ENCODE measurements around the gene SBF1. TPM values are rescaled to one million over a fixed set of nuclear protein-coding genes. Genes with fewer than 3 reads are reported as not detected.

Gene SBF1
- polyA plus RNA-seq, 1 of the 3 experiments (the other 2 are of a cell fraction), result 29.1 TPM

GRCh38 chr22:50487290-50488005 lies 12.6 kb upstream of the SBF1 start (continued):
- TF ChIP-seq ZBTB33 (IDR thresholded peaks at IDR 0.05; ENCODE audit: borderline replicate concordance, low read depth) (no peak), POLR2AphosphoS5 (IDR thresholded peaks at IDR 0.05; ENCODE audit: low read depth, low read length) (no peak)

DNA sequence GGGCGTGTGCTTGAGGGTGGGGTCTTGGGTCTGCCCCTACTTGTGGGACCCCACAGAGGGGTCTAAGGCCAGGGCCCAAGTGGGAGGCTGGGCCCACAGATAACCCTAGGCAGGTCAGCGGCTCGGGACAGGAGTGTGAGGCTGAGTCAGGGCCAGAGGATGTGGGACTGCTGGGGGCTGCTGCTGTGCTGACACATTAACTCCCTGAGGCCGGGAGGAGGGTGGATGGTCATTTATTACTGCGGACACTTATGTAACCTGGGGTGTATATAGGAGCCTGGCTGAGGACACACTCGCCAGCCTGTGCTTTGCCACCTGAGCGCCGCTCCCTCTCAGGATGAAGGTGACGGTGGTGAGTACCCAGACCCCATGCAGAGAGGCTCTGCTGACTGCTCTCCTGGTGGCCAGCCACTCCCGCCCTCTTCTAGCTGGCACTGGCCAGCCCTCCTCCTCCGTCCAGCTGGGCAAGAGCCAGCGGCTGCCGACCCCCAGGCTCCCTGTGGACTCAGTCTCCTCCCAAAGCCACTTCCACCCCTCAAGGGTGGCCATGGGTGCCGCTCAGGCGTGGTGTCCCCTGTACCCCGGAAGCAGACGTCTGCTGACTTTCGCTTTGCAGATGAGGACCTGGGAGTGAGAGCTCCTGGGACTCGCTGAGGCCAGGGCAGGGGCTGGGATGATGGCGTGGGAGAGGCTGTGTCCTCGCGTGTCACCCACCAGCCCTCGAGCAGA lies 11.9 kb upstream of the SBF1 start, which contains the start of gene MIOX:
Gene MIOX (plus strand): TSS at position 299 of the 729 bp plus-strand sequence. CDS start 39 bp downstream, at position 338.
- CTCF ChIA-PET, result interaction anchor here (3.2 kb wide), 1 partner anchor 11 kb away, joined by 12 read pairs; no protein-coding TSS in a partner anchor
- WGBS (ENCODE audit: low lambda C conversion rate), result 58% methylated on average over 8 of the region's 23 CpGs
- H3F3A ChIP-seq (replicated peaks; ENCODE audit: insufficient read depth), result no peaks in the 10 kb centered on the region

More for the DNA sequence above, 11.9 kb upstream of the SBF1 start, which contains the start of gene MIOX:
- Histone ChIP-seq H3K4me1 (ENCODE audit: control insufficient read depth in 1 of 2, insufficient read depth in 2 of 2, low read depth in 1 of 2, low read length in 1 of 2) (peaks cover 0 to 2% of the 10 kb centered on the region in 2 experiments; a peak in 1 of 4 replicates), H3K9me2 (no peaks in the 10 kb centered on the region), H4K20me1 (ENCODE audit: insufficient read depth) (no peaks in the 10 kb centered on the region), H3K9me3 (no peaks in the 10 kb centered on the region), H3K4me3 (ENCODE audit: low read depth in 2 of 2, low read length in 1 of 2) (no peak within 1 kb of the TSS), H3K9ac (no peak within 1 kb of the TSS), H3K27ac (ENCODE audit: low read depth in 2 of 2, low read length in 1 of 2) (no peak within 1 kb of the TSS), H3K4me2 (no peak within 1 kb of the TSS), H2AFZ (ENCODE audit: low read depth) (no peak within 1 kb of the TSS), H3K79me2 (ENCODE audit: insufficient read depth) (no peaks in the 10 kb centered on the region), H3K27me3 (ENCODE audit: insufficient read depth) (no peaks in the 10 kb centered on the region), H3K36me3 (replicated peaks in 1 of 2; ENCODE audit: control insufficient read depth in 1 of 2, insufficient read depth in 2 of 2, low read length in 1 of 2) (no peaks in the 10 kb centered on the region)
- TF ChIP-seq RXRA (IDR thresholded peaks at IDR 0.05; ENCODE audit: borderline replicate concordance, low read depth) (no peak), RFX5 (IDR thresholded peaks at IDR 0.05; ENCODE audit: low read length) (no peak), JUND (IDR thresholded peaks at IDR 0.05) (no peak), POLR2AphosphoS5 (IDR thresholded peaks at IDR 0.05; ENCODE audit: low read depth, low read length) (no peak), RCOR1 (IDR thresholded peaks at IDR 0.05; ENCODE audit: low read length) (no peak), SMC3 (IDR thresholded peaks at IDR 0.05; ENCODE audit: low read depth, low read length) (no peak), GATA2 (CRISPR knock-in tag; IDR thresholded peaks at IDR 0.05) (no peak), EP300 (IDR thresholded peaks at IDR 0.05; ENCODE audit: borderline replicate concordance in 1 of 2, low read depth in 1 of 2, low read length in 1 of 2) (no peak), PBX3 (IDR thresholded peaks at IDR 0.05) (no peak), SIN3A (IDR thresholded peaks at IDR 0.05; ENCODE audit: borderline replicate concordance, low read depth, low read length) (no peak), MXI1 (IDR thresholded peaks at IDR 0.05; ENCODE audit: low read depth, low read length) (no peak), ZBTB33 (IDR thresholded peaks at IDR 0.05; ENCODE audit: borderline replicate concordance, low read depth) (no peak), EZH2phosphoT487 (IDR thresholded peaks at IDR 0.05; ENCODE audit: borderline replicate concordance, low read depth) (no peak), USF2 (IDR thresholded peaks at IDR 0.05; ENCODE audit: borderline replicate concordance, low read depth, low read length) (no peak), TEAD4 (IDR thresholded peaks at IDR 0.05; ENCODE audit: borderline replicate concordance, insufficient read depth) (no peak)
- TF ChIP-seq, protein P1, sequence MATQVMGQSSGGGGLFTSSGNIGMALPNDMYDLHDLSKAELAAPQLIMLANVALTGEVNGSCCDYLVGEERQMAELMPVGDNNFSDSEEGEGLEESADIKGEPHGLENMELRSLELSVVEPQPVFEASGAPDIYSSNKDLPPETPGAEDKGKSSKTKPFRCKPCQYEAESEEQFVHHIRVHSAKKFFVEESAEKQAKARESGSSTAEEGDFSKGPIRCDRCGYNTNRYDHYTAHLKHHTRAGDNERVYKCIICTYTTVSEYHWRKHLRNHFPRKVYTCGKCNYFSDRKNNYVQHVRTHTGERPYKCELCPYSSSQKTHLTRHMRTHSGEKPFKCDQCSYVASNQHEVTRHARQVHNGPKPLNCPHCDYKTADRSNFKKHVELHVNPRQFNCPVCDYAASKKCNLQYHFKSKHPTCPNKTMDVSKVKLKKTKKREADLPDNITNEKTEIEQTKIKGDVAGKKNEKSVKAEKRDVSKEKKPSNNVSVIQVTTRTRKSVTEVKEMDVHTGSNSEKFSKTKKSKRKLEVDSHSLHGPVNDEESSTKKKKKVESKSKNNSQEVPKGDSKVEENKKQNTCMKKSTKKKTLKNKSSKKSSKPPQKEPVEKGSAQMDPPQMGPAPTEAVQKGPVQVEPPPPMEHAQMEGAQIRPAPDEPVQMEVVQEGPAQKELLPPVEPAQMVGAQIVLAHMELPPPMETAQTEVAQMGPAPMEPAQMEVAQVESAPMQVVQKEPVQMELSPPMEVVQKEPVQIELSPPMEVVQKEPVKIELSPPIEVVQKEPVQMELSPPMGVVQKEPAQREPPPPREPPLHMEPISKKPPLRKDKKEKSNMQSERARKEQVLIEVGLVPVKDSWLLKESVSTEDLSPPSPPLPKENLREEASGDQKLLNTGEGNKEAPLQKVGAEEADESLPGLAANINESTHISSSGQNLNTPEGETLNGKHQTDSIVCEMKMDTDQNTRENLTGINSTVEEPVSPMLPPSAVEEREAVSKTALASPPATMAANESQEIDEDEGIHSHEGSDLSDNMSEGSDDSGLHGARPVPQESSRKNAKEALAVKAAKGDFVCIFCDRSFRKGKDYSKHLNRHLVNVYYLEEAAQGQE (IDR thresholded peaks at IDR 0.05; ENCODE audit: low read depth, low read length), result no peak
- POLR2A ChIA-PET, result no interaction called here
- DNase-seq, result no peak

Data from SK-N-SH (cell line).